ENCODE results near the gene FOXL3. TPM values are rescaled to one million over a fixed set of nuclear protein-coding genes. Genes with fewer than 3 reads are reported as not detected.

FOXL3 gene
- total and polyA plus RNA-seq, 2 experiments from 2014 or later = not detected

- no peak overlapping the region for H3K4me3 ChIP-seq
- DNase-seq (ENCODE audit: low spot score) = peak; percentile 71
- peaks cover 84% of the 10 kb centered on the region for H3K9me3 Mint-ChIP-seq
Measured at GRCh38 chr7:266851-267840, 22.8 kb upstream of the FOXL3 start.

GRCh38 chr7:268991-269390 is 21.0 kb upstream of the FOXL3 start:
- H3K4me2 ChIP-seq = no peak overlapping the region
- no peaks in the 10 kb centered on the region for H3K9me2 ChIP-seq (ENCODE audit: insufficient read depth)
- no peak overlapping the region for H3K27ac ChIP-seq (ENCODE audit: low read depth)
- H3K4me1 ChIP-seq (ENCODE audit: insufficient read depth) = no peaks in the 10 kb centered on the region
- no peaks in the 10 kb centered on the region for H3K27me3 ChIP-seq (ENCODE audit: insufficient read depth)
- H3F3A ChIP-seq (replicated peaks; ENCODE audit: low read depth) = no peaks in the 10 kb centered on the region
- ATAC-seq (no peak), DNase-seq (ENCODE audit: low spot score) (no peak)
- no peaks in the 10 kb centered on the region for H4K20me1 ChIP-seq (replicated peaks; ENCODE audit: insufficient read depth)
- H2AFZ ChIP-seq = no peak overlapping the region
- no peak overlapping the region for H3K27ac Mint-ChIP-seq
- H3K36me3 ChIP-seq (ENCODE audit: insufficient read depth) = no peaks in the 10 kb centered on the region; the same call in 1 of the 2 replicates
- H3K4me3 Mint-ChIP-seq = no peak overlapping the region
- H3K9me3 Mint-ChIP-seq = peaks cover 92% of the 10 kb centered on the region
- peaks cover 21% of the 10 kb centered on the region for H3K27me3 Mint-ChIP-seq (ENCODE audit: insufficient read depth, low read depth, poor library complexity)
- H3K4me3 ChIP-seq = no peak overlapping the region
- H3K79me2 ChIP-seq (replicated peaks; ENCODE audit: insufficient read depth) = no peaks in the 10 kb centered on the region
- no peaks in the 10 kb centered on the region; the same call in 2 of the 3 replicates for H3K4me1 Mint-ChIP-seq
- H3K36me3 Mint-ChIP-seq (ENCODE audit: low read depth) = peaks cover 54% of the 10 kb centered on the region
- no peak for TF ChIP-seq CREB1 (CRISPR knock-in tag; IDR thresholded peaks at IDR 0.05; ENCODE audit: low read depth)
- TF ChIP-seq ZNF114 (CRISPR knock-in tag; IDR thresholded peaks at IDR 0.05) = no peak
- TF ChIP-seq ZNF331 (CRISPR knock-in tag; IDR thresholded peaks at IDR 0.05; ENCODE audit: low read depth) = no peak
- no peak for TF ChIP-seq CTCF (conservative IDR thresholded peaks at IDR 0.05; ENCODE audit: low read depth in 2 of 2)
- TF ChIP-seq ETS1 (IDR thresholded peaks at IDR 0.05) = no peak
- TF ChIP-seq POLR2AphosphoS5 (IDR thresholded peaks at IDR 0.05; ENCODE audit: low read depth) = no peak

More at GRCh38 chr7:266851-267840, 22.8 kb upstream of the FOXL3 start:
- Histone ChIP-seq H3K27me3 (ENCODE audit: insufficient read depth) (no peaks in the 10 kb centered on the region), H3K36me3 (ENCODE audit: insufficient read depth) (no peaks in the 10 kb centered on the region; the same call in 1 of the 2 replicates), H3K4me1 (ENCODE audit: insufficient read depth) (no peaks in the 10 kb centered on the region), H3K4me2 (no peak overlapping the region), H3K9me2 (ENCODE audit: insufficient read depth) (no peaks in the 10 kb centered on the region), H2AFZ (no peak overlapping the region), H3K79me2 (replicated peaks; ENCODE audit: insufficient read depth) (no peaks in the 10 kb centered on the region), H3K27ac (ENCODE audit: low read depth) (no peak overlapping the region), H3F3A (replicated peaks; ENCODE audit: low read depth) (peaks cover 6% of the 10 kb centered on the region; the same call in 1 of the 2 replicates), H4K20me1 (replicated peaks; ENCODE audit: insufficient read depth) (no peaks in the 10 kb centered on the region)
- H3K4me3 Mint-ChIP-seq = no peak overlapping the region
- H3K4me1 Mint-ChIP-seq = no peaks in the 10 kb centered on the region; the same call in 2 of the 3 replicates
- TF ChIP-seq NANOG (IDR thresholded peaks at IDR 0.05; ENCODE audit: borderline replicate concordance) (no peak), CTCF (conservative IDR thresholded peaks at IDR 0.05; ENCODE audit: low read depth in 2 of 2) (peak; percentile 31 to 78; a peak in 3 of 4 replicates), ETS1 (IDR thresholded peaks at IDR 0.05) (no peak), JUNB (IDR thresholded peaks at IDR 0.05; ENCODE audit: unreplicated experiment) (no peak), POLR2AphosphoS5 (IDR thresholded peaks at IDR 0.05; ENCODE audit: low read depth) (no peak)
- H3K27me3 Mint-ChIP-seq (ENCODE audit: insufficient read depth, low read depth, poor library complexity) = peaks cover 28% of the 10 kb centered on the region
- H3K27ac Mint-ChIP-seq = no peak overlapping the region
- peak; percentile 79 for ATAC-seq
- H3K36me3 Mint-ChIP-seq (ENCODE audit: low read depth) = peaks cover 50% of the 10 kb centered on the region

All from GM23338 (cell line).